Measurements from ENCODE around the gene PEX14.

The PEX14 gene

GRCh38 chr1:10597492-10598388, 123.0 kb downstream of the PEX14 start:
- DNase-seq (ENCODE audit: low spot score): no peak

GRCh38 chr1:10598389-10598702, 123.6 kb downstream of the PEX14 start:
- no peak for DNase-seq (ENCODE audit: low spot score)

- peak; percentile 57 for DNase-seq (ENCODE audit: low spot score)
Observed at GRCh38 chr1:10599194-10599861, 124.6 kb downstream of the PEX14 start.

DNA sequence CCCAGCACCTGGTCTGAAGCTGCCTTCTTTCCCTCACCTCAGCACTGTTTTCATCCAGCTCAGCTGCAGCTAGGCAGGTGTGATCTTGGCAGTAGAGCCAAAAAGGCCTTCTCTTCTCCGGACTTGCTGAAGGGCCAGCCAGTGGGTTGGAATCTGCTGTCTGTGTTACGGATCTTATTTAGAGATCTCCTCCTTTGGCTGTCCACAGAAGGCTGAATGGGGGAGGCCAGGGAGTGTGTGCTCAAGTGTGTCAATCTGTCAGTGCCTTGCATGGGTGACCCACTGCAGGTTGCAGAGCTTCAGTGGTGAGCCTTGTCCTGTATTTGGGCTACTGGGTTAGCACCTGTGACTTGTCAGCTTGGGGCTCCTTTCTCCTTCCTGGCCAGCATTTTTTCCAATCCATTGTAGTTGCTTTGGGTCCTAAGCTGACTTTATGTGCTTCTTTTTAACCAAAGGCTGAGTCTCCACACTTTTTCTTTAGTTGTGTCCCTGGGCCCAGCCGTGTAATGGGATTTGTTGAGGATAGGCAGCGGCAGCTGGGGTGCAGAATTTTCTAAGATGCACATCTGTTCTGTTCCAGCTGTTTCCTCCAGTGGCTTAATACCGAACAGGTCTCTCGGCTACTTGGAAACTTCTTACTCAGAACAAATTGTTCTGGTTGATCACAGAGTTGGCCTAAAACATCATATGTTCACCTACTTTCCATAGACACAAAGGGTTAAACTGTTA, 126.8 kb downstream of the PEX14 start:
- DNase-seq (ENCODE audit: low spot score): no peak

DNA sequence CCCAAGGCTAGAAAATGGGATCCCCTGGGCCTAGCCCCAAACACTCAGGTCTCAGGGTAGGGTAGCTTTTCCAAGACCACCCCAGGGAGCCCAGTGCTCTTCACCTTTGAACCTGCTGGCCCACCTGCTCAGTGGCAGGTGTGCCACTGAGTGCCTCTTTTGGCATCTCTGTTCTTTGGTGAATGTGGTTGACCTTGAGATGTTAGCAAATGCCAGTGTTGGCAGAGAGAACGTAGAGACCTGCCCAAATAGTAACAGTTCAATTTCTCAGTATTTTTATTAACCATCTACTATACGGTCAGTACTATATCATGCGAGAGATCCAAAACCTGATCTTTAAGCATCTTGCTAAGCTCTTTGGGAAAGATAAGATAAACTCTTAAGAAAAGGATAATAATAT, 128.2 kb downstream of the PEX14 start:
- DNase-seq (ENCODE audit: low spot score): no peak

DNA sequence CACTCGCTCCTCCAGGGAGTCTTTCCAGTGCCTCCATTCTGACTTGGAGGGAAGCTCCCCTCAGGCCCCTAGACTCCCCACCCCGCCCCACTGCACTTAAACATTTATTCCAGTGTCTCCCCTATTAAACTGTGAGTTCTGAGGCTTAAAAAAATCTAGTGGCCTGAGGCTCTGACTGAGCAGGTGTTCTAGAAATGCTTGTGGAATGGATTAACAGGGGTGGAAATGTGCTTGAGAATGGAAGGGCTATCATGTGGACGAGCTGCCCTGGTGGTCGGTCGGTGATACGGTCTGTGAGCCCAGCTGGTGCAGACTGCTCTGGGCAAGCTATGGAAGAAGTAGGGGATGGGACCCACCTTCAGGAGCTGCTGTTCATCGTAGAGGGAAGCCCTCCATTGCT, 130.2 kb downstream of the PEX14 start:
- no peak for DNase-seq (ENCODE audit: low spot score)

GRCh38 chr1:10606064-10606463, 131.3 kb downstream of the PEX14 start:
- DNase-seq (ENCODE audit: low spot score): no peak

DNA sequence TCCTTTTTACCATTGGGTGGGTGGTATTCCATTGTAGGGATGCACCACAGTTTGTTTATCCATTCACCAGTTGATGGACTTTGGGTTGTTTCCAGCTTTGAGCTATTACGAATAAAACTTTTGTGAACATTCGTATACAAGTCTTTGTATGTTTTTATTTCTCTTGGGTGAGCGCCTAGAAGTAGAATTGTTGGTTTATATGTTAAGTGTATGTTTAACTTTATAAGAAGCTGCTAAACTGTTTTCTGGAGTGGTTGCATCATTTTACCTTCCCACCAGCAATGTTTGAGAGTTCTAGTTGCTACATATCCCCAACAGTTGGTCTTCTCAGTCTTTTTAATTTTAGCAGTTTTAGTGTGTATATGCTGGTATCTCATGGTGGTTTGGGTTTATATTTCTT, 132.5 kb downstream of the PEX14 start:
- DNase-seq (ENCODE audit: low spot score): no peak

DNA sequence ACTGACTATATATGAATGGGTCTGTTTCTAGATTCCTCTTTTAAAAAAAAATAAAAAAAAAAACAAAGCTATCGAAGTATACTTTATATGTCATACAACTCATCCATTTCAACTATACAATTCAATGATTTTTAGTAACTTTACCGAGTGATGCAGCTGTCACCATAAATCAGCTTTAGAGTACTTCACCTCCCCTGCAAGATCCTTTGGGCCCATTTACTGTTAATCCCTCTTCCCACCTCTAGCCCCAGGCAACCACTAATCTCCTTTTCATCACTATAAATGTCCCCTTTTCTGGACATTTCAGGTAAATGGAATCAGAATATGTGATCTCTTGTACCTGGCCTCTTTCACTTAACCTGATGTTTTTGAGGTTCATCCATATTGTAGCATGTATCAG, 133.9 kb downstream of the PEX14 start:
- no peak for DNase-seq (ENCODE audit: low spot score)

DNA sequence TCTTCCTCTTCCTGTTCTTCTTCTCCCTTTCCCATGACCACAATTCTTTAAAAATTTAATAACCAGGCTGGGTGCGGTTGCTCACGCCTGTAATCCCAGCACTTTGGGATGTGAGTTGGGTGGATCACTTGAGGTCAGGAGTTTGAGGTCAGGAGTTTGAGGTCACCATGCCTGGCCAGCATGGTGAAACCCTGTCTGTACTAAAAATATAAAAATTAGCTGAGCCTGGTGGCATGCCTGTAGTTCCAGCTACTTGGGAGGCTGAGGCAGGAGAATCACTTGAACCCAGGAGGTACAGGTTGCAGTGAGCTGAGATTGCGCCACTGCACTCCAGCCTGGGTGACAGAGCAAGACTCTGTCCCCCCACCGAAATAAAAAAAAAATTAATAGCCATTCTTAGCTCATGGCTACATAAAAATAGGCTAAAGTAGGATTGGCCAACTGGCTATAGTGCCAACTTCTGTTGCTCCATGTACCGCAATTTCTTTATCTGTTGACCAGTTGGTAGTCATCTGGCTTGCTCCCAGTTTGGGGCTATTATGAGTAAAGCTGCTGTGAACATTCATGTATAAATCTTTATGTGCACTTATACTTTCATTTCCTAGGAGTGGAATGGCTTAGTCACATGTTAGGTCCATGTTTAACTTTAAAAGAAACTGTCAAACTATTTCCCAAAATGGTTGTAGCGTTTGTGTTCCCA, 136.3 kb downstream of the PEX14 start:
- no peak for DNase-seq (ENCODE audit: low spot score)

GRCh38 chr1:10612436-10613160, 137.8 kb downstream of the PEX14 start:
- no peak for DNase-seq (ENCODE audit: low spot score)

DNA sequence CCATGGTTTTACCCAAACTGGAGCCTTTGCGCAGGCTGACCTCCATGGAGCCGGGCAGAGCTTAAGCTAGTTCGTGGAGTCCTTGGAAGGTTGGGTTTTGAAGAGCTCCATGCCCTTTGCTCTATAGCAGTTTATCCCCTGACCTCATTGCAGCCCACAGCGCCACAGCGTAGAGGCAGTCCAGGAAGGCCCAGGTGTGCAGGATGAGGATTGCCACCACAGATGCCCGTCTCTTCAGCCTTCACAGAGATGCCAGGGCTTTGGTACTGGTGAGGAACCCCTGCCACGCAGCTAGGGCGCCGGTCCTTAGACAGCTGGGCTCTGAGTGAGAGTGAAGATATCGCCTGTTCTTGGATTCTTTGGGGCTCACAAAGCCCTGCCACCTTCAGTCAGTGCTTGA, 138.6 kb downstream of the PEX14 start:
- DNase-seq (ENCODE audit: low spot score): no peak

GRCh38 chr1:10613861-10614260, 139.1 kb downstream of the PEX14 start:
- DNase-seq (ENCODE audit: low spot score): no peak

DNA sequence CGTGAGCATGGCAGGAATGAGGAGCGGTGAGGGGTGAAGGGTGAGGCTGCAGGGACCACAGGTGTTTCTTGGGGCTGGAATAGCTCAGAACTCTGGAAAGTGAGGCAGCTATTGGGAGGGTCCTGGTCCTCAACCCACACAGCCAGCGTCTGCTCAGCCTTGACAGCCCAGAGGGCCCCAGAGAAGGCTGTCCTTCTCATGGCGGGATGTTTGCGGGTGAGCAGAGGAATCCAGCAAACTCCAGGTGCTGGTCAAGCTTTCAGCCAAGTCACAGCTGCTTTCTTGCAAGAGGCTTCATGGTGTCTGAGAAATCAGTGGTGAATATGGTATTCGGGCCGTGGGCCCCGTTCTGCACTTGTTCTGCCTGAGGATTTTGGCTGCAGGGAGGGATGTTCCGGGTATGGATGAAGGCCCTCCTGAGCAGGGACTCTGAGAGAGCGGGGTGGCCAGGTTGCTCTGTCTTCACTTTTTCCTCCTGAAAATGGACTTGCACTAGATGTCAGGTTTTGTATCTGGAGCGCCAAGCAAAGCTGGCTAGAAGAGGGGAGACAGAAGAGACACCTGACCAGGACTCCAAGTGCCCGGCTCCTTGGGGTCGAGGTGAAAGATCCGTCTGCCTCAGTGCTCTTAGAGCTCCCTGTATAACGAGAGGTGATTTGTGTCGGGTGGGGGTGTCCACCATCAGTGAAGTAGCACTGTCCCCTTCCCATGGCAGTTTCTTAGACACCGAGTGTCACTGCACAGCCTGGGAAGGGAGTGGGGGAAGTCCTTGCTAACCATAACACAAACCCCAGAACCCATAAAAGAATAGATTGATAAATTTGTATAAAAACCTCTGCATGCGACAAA, 139.9 kb downstream of the PEX14 start:
- no peak for DNase-seq (ENCODE audit: low spot score)

GRCh38 chr1:10615332-10615731, 140.6 kb downstream of the PEX14 start:
- no peak for DNase-seq (ENCODE audit: low spot score)

- no peak for DNase-seq (ENCODE audit: low spot score)
Observed at GRCh38 chr1:10615932-10616671, 141.4 kb downstream of the PEX14 start.

GRCh38 chr1:10616696-10617095, 141.9 kb downstream of the PEX14 start:
- no peak for DNase-seq (ENCODE audit: low spot score)

- no peak for DNase-seq (ENCODE audit: low spot score)
Observed at GRCh38 chr1:10617318-10617717, 142.6 kb downstream of the PEX14 start.

DNA sequence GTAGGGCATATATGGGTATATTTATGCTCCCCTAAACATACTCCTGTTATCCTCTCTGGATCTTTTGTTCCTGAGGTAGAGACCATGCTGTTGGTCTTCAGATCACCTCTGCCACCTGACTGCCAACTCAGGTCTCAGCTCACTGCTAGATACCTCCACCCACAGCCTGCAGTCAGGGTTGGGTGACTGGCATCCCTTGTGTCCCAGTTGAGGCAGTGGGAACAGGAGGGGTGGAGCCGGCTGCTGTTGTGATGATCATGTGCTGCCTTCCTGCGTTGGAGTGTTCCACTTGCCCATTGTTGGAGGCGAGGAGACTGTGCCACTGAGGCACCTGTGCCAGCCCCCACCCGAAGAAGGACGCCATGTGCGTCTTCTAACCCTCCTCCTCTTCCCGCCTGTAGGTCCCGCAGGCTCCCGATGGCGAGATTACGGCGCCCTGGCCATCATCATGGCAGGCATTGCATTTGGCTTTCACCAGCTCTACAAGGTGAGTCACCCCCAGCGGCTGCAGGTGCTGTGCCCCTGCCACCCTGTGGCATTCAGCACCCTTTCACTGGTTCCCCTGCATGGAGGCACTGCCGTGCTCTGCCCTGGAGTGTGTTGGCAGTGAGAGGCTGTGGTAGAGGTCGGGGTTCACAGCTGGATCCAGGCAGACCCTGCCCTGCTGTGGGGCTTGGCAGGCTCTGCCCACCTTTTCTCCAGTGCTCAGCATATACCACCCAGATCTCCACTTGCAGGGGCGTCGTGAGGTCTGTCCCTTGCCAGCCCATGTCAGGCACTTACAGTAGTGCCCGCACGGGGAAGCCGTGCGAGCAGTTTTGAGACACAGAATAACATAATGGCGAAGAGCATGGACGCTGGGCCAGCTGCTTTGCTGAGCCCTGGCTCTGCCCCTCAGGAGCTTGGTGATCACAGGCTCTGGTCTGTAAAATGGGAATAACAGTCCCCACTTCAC, 143.5 kb downstream of the PEX14 start:
- no peak for DNase-seq (ENCODE audit: low spot score)

All from HuH-7.5 (cell line).